GM12878 (cell line): ENCODE results near the gene FAM9B. TPM values are rescaled to one million over a fixed set of nuclear protein-coding genes. Genes with fewer than 3 reads are reported as not detected.
"Not testable (repeated sequence)": the region's sequence is repeated elsewhere in the genome, so short reads cannot be mapped to it uniquely, and the experiment has no call there.

Experiments
- ATAC-seq: fragments of 200-7000 bp; cut with Tn5 transposase; 3 replicates; pipeline ENCODE4 v1.9.1; 2020; ENCODE audit warnings: mild to moderate bottlenecking, moderate library complexity
- BruUV-seq: library from RNA; stranded (reverse); fragments of 400-500 nt; replicated peaks from 2 replicates; lab custom pipeline; 2021; lab: Mats Ljungman, UMichigan
- CTCF ChIA-PET: fragments of 300-600 bp; sonication (Branson Sonifier 250); formaldehyde crosslinking; extraction: SDS; loops from one replicate; lab custom pipeline; 2021; ENCODE audit warnings: inconsistent platforms; lab: Yijun Ruan, JAX
- POLR2A ChIA-PET: fragments of 350-600 bp; formaldehyde crosslinking; extraction: SDS; loops from one replicate; lab custom pipeline; 2021; ENCODE audit warnings: inconsistent platforms; lab: Charles Lee
- RAD21 ChIA-PET: fragments of 300-600 bp; sonication (Branson Sonifier 250); formaldehyde crosslinking; loops from one replicate; lab custom pipeline; 2023; ENCODE audit warnings: antibody characterized with exemption; ENCODE audit not compliant: unreplicated experiment; lab: Charles Lee
- SMC1A ChIA-PET: fragments of 300-600 bp; sonication (Branson Sonifier 250); formaldehyde crosslinking; loops from one replicate; lab custom pipeline; 2023; ENCODE audit not compliant: unreplicated experiment, uncharacterized antibody; lab: Charles Lee
- DNase-seq: peaks from one replicate; pipeline ENCODE4 v3.0.0-alpha.2; 2011; ENCODE audit warnings: low read depth, low spot score
- FAIRE-seq: peaks from 3 replicates; lab custom pipeline; 2011; peaks lifted over from hg19 to GRCh38; lab: Jason Lieb, UNC
- H2AFZ ChIP-seq: 2 replicates; pipeline ENCODE4 v1.6.0; 2011; ENCODE audit warnings: low read depth, low read length, control low read depth; ENCODE audit not compliant: control insufficient read depth
- H3K27ac ChIP-seq: 2 replicates; pipeline ENCODE4 v1.5.1; 2011; ENCODE audit warnings: control low read depth; ENCODE audit not compliant: control insufficient read depth, insufficient read depth
- H3K27me3 ChIP-seq, 2 experiments: replicated peaks in 1 of 2; 2 replicates each; pipeline versions ENCODE4 v1.6.0 to v1.6.1; 2011; ENCODE audit warnings: low read length in 1 of 2; ENCODE audit not compliant: control insufficient read depth in 2 of 2, insufficient read depth in 2 of 2
- H3K36me3 ChIP-seq, 2 experiments: 2 replicates each; pipeline ENCODE4 v1.5.1; 2011; ENCODE audit warnings: low read length in 1 of 2; ENCODE audit not compliant: control insufficient read depth in 2 of 2, insufficient read depth in 2 of 2
- H3K4me1 ChIP-seq: 2 replicates; pipeline ENCODE4 v1.6.1; 2011; ENCODE audit warnings: mild to moderate bottlenecking, low read length, moderate library complexity, mixed read lengths; ENCODE audit not compliant: control insufficient read depth, insufficient read depth
- H3K4me2 ChIP-seq: 2 replicates; pipeline ENCODE4 v1.6.0; 2011; ENCODE audit warnings: control low read depth; ENCODE audit not compliant: control insufficient read depth, insufficient read depth
- H3K4me3 ChIP-seq: fragments of 200-600 bp; sonication (generic); 2 replicates; pipeline ENCODE4 v1.5.1; 2016
- H3K79me2 ChIP-seq: 2 replicates; pipeline ENCODE4 v1.6.0; 2011; ENCODE audit warnings: low read length; ENCODE audit not compliant: control insufficient read depth, insufficient read depth
- H3K9ac ChIP-seq: 2 replicates; pipeline ENCODE4 v1.8.0; 2011; ENCODE audit warnings: low read length, control low read depth, mixed read lengths; ENCODE audit not compliant: control insufficient read depth, insufficient read depth
- H3K9me3 ChIP-seq: replicated peaks from 3 replicates; pipeline ENCODE4 v1.5.1; 2011; ENCODE audit warnings: mild to moderate bottlenecking, low read length; ENCODE audit not compliant: control insufficient read depth, insufficient read depth
- H4K20me1 ChIP-seq: 2 replicates; pipeline ENCODE4 v1.6.0; 2011; ENCODE audit not compliant: control insufficient read depth, insufficient read depth
- ATF2 ChIP-seq: IDR thresholded peaks from 2 replicates; pipeline ENCODE4 v1.6.1; 2012; ENCODE audit warnings: low read length, inconsistent platforms
- BRCA1 ChIP-seq: IDR thresholded peaks from 2 replicates; pipeline ENCODE4 v1.6.1; 2011; ENCODE audit warnings: low read depth, low read length, improper control_type of control experiment
- ETV6 ChIP-seq, 2 experiments: fragments of 450-650 bp in 1 of 2; IDR thresholded peaks in 1 of 2; conservative IDR thresholded peaks in 1 of 2; 2 replicates each; pipeline ENCODE4 v1.6.1; 2014; ENCODE audit warnings: antibody characterized with exemption in 1 of 2, borderline replicate concordance in 1 of 2, low read depth in 1 of 2, mild to moderate bottlenecking in 1 of 2, moderate library complexity in 1 of 2
- KDM1A ChIP-seq: fragments of 200-600 bp; sonication (generic); IDR thresholded peaks from 2 replicates; pipeline ENCODE4 v1.6.1; 2016; ENCODE audit warnings: borderline replicate concordance
- MAX ChIP-seq: IDR thresholded peaks from 2 replicates; pipeline ENCODE4 v1.6.1; 2012; ENCODE audit warnings: low read depth, low read length, improper control_type of control experiment
- NFYB ChIP-seq: IDR thresholded peaks from 2 replicates; pipeline ENCODE4 v1.6.1; 2011; ENCODE audit warnings: low read depth, mild to moderate bottlenecking, low read length, improper control_type of control experiment, moderate library complexity; ENCODE audit not compliant: insufficient read depth
- POU2F2 ChIP-seq: IDR thresholded peaks from 3 replicates; pipeline ENCODE4 v1.6.1; 2011; ENCODE audit warnings: low read depth, mild to moderate bottlenecking, low read length, borderline replicate concordance
- RAD21 ChIP-seq: IDR thresholded peaks from 2 replicates; pipeline ENCODE4 v1.6.1; 2011; ENCODE audit warnings: mild to moderate bottlenecking, low read depth, low read length, moderate library complexity; ENCODE audit not compliant: insufficient read depth
- SMARCA5 ChIP-seq: fragments of 450-650 bp; IDR thresholded peaks from 2 replicates; pipeline ENCODE4 v1.6.1; 2017; ENCODE audit warnings: mild to moderate bottlenecking
- ZNF24 ChIP-seq: fragments of 450-650 bp; IDR thresholded peaks from 2 replicates; pipeline ENCODE4 v1.6.1; 2017; ENCODE audit warnings: antibody characterized with exemption, mild to moderate bottlenecking
- WGBS: methylation state at CpG from one replicate; pipeline ENCODE4 v1.1.6; 2016; ENCODE audit warnings: low lambda C conversion rate; ENCODE audit not compliant: insufficient replicate concordance, insufficient coverage; ENCODE audit errors: missing lambda C conversion rate; 5-methylcytosine and 5-hydroxymethylcytosine counted together
- in situ Hi-C: fragments of 300-500 bp; cut with MboI; formaldehyde crosslinking; loops from 9 replicates; pipeline ENCODE4 v1.14.3; 2018; ENCODE audit warnings: mixed read lengths
- intact Hi-C: fragments of 100-400 bp; cut with micrococcal nuclease; formaldehyde crosslinking; loops from one replicate; pipeline ENCODE4 v1.14.2; 2022; ENCODE audit not compliant: unreplicated experiment
- polyA plus RNA-seq, 11 experiments: library from polyadenylated mRNA; depleted of rRNA in 4 of 11; unstranded in 6 of 11; stranded (reverse) in 5 of 11; fragments of >200 nt; fragmentation: Nextera tagmentation in 4 of 11; fragmentation: Illumina TruSeq in 1 of 11; extraction: Ambion mirVana in 4 of 11; extraction: Trizol in 1 of 11; gene quantifications; 1 replicate in 1 of 11; 2 replicates in 10 of 11; pipeline versions ENCODE4 v1.2.1 to v1.2.3, GENCODE V29; 2011 to 2016; ENCODE audit warnings: inconsistent platforms in 2 of 11, missing spikeins in 2 of 11, low read depth in 1 of 11
- total RNA-seq, 4 experiments: library from RNA; depleted of rRNA in 3 of 4; stranded (reverse); fragments of >200 nt in 3 of 4; fragmentation: Illumina TruSeq in 1 of 4; extraction: Trizol in 1 of 4; gene quantifications; 2 replicates each; pipeline versions ENCODE4 v1.2.1 to v1.2.3, GENCODE V29; 2013 to 2021

The FAM9B gene
- total and polyA plus RNA-seq, 10 of the 15 experiments (the other 5 are each of a cell fraction or from before 2014, with no cell fraction given), result not detected

GRCh38 chrX:9019151-9019550 lies 14.8 kb downstream of the FAM9B start:
- Histone ChIP-seq H2AFZ (no peak overlapping the region), H3K4me3 (no peak overlapping the region), H3K27me3 (no peaks in the 10 kb centered on the region), H3K4me1 (no peaks in the 10 kb centered on the region), H3K27ac (no peak overlapping the region), H3K4me2 (no peak overlapping the region), H4K20me1 (no peaks in the 10 kb centered on the region), H3K36me3 (no peaks in the 10 kb centered on the region), H3K79me2 (no peaks in the 10 kb centered on the region), H3K9me3 (no peaks in the 10 kb centered on the region), H3K9ac (no peak overlapping the region)
- in situ Hi-C loops (no loop called here), intact Hi-C loops (no loop called here)
- 19% methylated on average over 2 of the region's 2 CpGs for WGBS
- TF ChIP-seq KDM1A, result no peak
- TF ChIP-seq BRCA1, result no peak
- no peak for TF ChIP-seq SMARCA5
- no peak for TF ChIP-seq ATF2
- no peak for TF ChIP-seq RAD21
- TF ChIP-seq ZNF24, result no peak
- TF ChIP-seq ETV6 (conservative IDR thresholded peaks at IDR 0.05 in 1 of 2, IDR thresholded peaks at IDR 0.05 in 1 of 2; ENCODE audit: borderline replicate concordance in 1 of 2, low read depth in 1 of 2), result no peak
- TF ChIP-seq NFYB, result no peak
- TF ChIP-seq POU2F2, result no peak
- TF ChIP-seq MAX, result no peak
- ChIA-PET RAD21 (no interaction called here), CTCF (no interaction called here), SMC1A (no interaction called here), POLR2A (no interaction called here)
- no TSS peak for BruUV-seq
- FAIRE-seq (no peak), ATAC-seq (no peak), DNase-seq (no peak)

GRCh38 chrX:9018332-9018731 lies 15.6 kb downstream of the FAM9B start:
- H3K9me3 ChIP-seq, POLR2A ChIA-PET, intact Hi-C loops, H3K4me2 ChIP-seq, H2AFZ ChIP-seq, H3K36me3 ChIP-seq, H3K27me3 ChIP-seq, ATAC-seq, H3K79me2 ChIP-seq, CTCF ChIA-PET, H3K4me3 ChIP-seq, DNase-seq, H3K4me1 ChIP-seq, H3K27ac ChIP-seq, RAD21 ChIA-PET, BruUV-seq, FAIRE-seq, H4K20me1 ChIP-seq, in situ Hi-C loops, H3K9ac ChIP-seq: not testable (repeated sequence)
- WGBS, result 16% methylated on average over 5 of the region's 5 CpGs
- SMC1A ChIA-PET, result interaction anchor here (0.6 to 1.4 kb wide), 2 partner anchors 13 to 32 kb away, joined by 3 to 4 read pairs; no protein-coding TSS in a partner anchor
